ENCODE results near the gene LCOR. TPM values are rescaled to one million over a fixed set of nuclear protein-coding genes. Genes with fewer than 3 reads are reported as not detected.
A peak's percentile ranks its signal among the peaks of the same experiment; 100 is the strongest.

Gene LCOR
- total RNA-seq, 2 donors from 2014 or later: 36.9 to 43.3 TPM

- Histone ChIP-seq H3K9me3 (ENCODE audit: control insufficient read depth, low read length) (no peaks in the 10 kb centered on the region), H3K4me1 (ENCODE audit: control insufficient read depth, insufficient read depth, low read length) (no peaks in the 10 kb centered on the region), H3K9ac (ENCODE audit: extremely low read depth, low read length, poor library complexity, severe bottlenecking) (no peak overlapping the region), H3K27me3 (ENCODE audit: control insufficient read depth, insufficient read depth, low read length, poor library complexity, severe bottlenecking) (no peaks in the 10 kb centered on the region), H3K36me3 (ENCODE audit: control insufficient read depth, insufficient read depth, low read length) (peaks cover 4% of the 10 kb centered on the region), H3K4me3 (ENCODE audit: low read length) (no peak overlapping the region), H3K27ac (ENCODE audit: low read depth, low read length) (no peak overlapping the region)
- Mint-ChIP-seq H3K27me3 (ENCODE audit: insufficient read depth) (no peaks in the 10 kb centered on the region), H3K27ac (peak overlapping the region; percentile 45), H3K36me3 (ENCODE audit: low read depth) (peaks cover 6% of the 10 kb centered on the region), H3K4me3 (no peak overlapping the region), H3K4me1 (no peaks in the 10 kb centered on the region), H3K9me3 (no peaks in the 10 kb centered on the region)
- TF ChIP-seq CTCF (conservative IDR thresholded peaks at IDR 0.05): no peak
- no peak for DNase-seq
These were observed 41.0 kb downstream of the LCOR start for GRCh38 chr10:96873086-96873485.

DNA sequence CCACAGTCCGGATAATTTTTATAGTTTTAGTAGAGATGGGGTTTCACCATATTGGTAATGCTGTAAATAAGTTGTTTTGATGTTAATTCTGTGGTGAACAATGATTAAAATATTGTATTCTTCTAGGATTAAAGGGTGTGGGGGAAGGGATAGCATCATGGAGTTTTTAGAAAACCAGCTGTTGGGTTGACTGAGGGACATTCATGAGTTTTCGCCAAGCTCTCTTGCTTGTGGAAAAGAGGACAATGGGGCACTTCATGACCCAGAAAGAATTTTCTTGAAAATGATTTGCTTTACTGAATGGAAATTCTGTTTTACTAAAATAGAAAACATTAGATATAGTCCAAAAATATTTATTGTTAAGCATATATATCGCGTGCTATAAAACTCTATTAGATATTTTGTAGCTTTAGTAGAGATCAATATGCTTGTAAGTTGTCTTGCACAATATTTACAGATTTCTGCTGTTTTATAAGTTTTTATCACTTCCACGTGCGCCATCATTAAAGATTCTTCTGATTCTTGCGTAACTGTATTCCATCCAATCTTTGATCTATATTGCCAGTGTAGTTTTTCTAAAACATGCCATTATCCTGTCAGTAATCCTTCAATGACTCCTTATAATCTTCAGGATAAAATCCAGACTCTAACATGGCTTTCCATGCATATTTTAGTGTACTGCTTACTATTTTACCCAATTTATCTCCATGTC, 41.8 kb downstream of the LCOR start:
- Mint-ChIP-seq H3K9me3 (no peaks in the 10 kb centered on the region), H3K4me3 (no peak overlapping the region), H3K36me3 (ENCODE audit: low read depth) (peaks cover 10% of the 10 kb centered on the region), H3K27ac (no peak overlapping the region), H3K4me1 (no peaks in the 10 kb centered on the region), H3K27me3 (ENCODE audit: insufficient read depth) (no peaks in the 10 kb centered on the region)
- H3K4me3 ChIP-seq (ENCODE audit: low read length): no peak overlapping the region
- no peak overlapping the region for H3K27ac ChIP-seq (ENCODE audit: low read depth, low read length)
- DNase-seq: no peak
- H3K4me1 ChIP-seq (ENCODE audit: control insufficient read depth, insufficient read depth, low read length): no peaks in the 10 kb centered on the region
- 86 to 97% methylated on average over 2 to 5 of the region's 7 CpGs for WGBS, 2 experiments (ENCODE audit: insufficient coverage in 1 of 2, insufficient read length in 1 of 2)
- no peaks in the 10 kb centered on the region for H3K27me3 ChIP-seq (ENCODE audit: control insufficient read depth, insufficient read depth, low read length, poor library complexity, severe bottlenecking)
- no peak overlapping the region for H3K9ac ChIP-seq (ENCODE audit: extremely low read depth, low read length, poor library complexity, severe bottlenecking)
- TF ChIP-seq CTCF (conservative IDR thresholded peaks at IDR 0.05): no peak
- H3K36me3 ChIP-seq (ENCODE audit: control insufficient read depth, insufficient read depth, low read length): peaks cover 7% of the 10 kb centered on the region
- no peaks in the 10 kb centered on the region for H3K9me3 ChIP-seq (ENCODE audit: control insufficient read depth, low read length)

DNA sequence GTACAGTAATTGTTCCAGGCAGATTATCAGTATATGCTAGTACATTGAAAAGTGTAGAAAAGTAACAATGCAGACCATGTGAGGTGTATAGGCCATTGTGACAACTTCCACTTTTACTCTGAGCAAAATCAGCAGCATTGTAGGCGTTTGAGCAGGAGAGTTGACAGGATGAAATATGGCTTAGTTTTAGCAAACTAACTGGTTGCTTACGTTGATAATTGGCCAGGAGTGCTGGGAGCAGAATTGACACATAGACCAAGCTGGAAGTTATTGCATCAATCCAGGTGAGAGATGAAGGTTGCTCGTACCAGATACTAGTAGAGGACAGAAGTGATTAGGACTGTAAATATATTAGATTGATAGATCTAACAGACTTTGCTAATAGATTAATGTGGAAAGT, 46.0 kb downstream of the LCOR start:
- H3K27me3 Mint-ChIP-seq (ENCODE audit: insufficient read depth): no peaks in the 10 kb centered on the region
- no peak for TF ChIP-seq CTCF (conservative IDR thresholded peaks at IDR 0.05)
- Histone ChIP-seq H3K9me3 (ENCODE audit: control insufficient read depth, low read length) (no peaks in the 10 kb centered on the region), H3K4me1 (ENCODE audit: control insufficient read depth, insufficient read depth, low read length) (no peaks in the 10 kb centered on the region), H3K9ac (ENCODE audit: extremely low read depth, low read length, poor library complexity, severe bottlenecking) (no peak overlapping the region), H3K4me3 (ENCODE audit: low read length) (no peak overlapping the region), H3K36me3 (ENCODE audit: control insufficient read depth, insufficient read depth, low read length) (peaks cover 4% of the 10 kb centered on the region), H3K27ac (ENCODE audit: low read depth, low read length) (no peak overlapping the region), H3K27me3 (ENCODE audit: control insufficient read depth, insufficient read depth, low read length, poor library complexity, severe bottlenecking) (no peaks in the 10 kb centered on the region)
- no peaks in the 10 kb centered on the region for H3K9me3 Mint-ChIP-seq
- no peaks in the 10 kb centered on the region for H3K4me1 Mint-ChIP-seq
- WGBS, 2 experiments (ENCODE audit: insufficient coverage in 1 of 2, insufficient read length in 1 of 2): 94 to 100% methylated on average over 3 of the region's 3 CpGs
- H3K4me3 Mint-ChIP-seq: no peak overlapping the region
- H3K36me3 Mint-ChIP-seq (ENCODE audit: low read depth): peaks cover 10% of the 10 kb centered on the region
- no peak for DNase-seq
- no peak overlapping the region for H3K27ac Mint-ChIP-seq

Measured in endodermal cell (in vitro differentiated cells).